ENCODE results near the gene C3orf18. TPM values are rescaled to one million over a fixed set of nuclear protein-coding genes. Genes with fewer than 3 reads are reported as not detected.
A peak's percentile ranks its signal among the peaks of the same experiment; 100 is the strongest.

The C3orf18 gene
- polyA plus RNA-seq, 1 donor (not counting 4 experiments of a cell fraction or from before 2014, with no cell fraction given) = 1.4 TPM

GRCh38 chr3:50557915-50558314 lies 9.6 kb downstream of the C3orf18 start:
- Histone ChIP-seq H3K4me3 (ENCODE audit: control insufficient read depth in 2 of 3, extremely low read depth in 1 of 3, insufficient read depth in 2 of 3, low read depth in 1 of 3, low read length in 3 of 3) (no peak overlapping the region), H3K27me3 (ENCODE audit: control insufficient read depth, extremely low read depth, insufficient read depth, low read length) (peaks cover 41% of the 10 kb centered on the region), H3K9ac (ENCODE audit: control insufficient read depth, extremely low read depth, insufficient read depth, low read length) (no peak overlapping the region), H3K4me2 (ENCODE audit: control insufficient read depth, extremely low read depth, insufficient read depth, low read depth, low read length) (no peak overlapping the region), H3K9me3 (ENCODE audit: control insufficient read depth, low read depth, low read length) (no peaks in the 10 kb centered on the region), H3K36me3 (ENCODE audit: control insufficient read depth in 2 of 2, extremely low read depth in 1 of 2, insufficient read depth in 2 of 2, low read length in 2 of 2) (no peaks in the 10 kb centered on the region), H3K4me1 (ENCODE audit: control insufficient read depth, extremely low read depth, insufficient read depth, low read length) (peaks cover 7% of the 10 kb centered on the region), H2AFZ (ENCODE audit: control insufficient read depth, low read length) (no peak overlapping the region), H3K79me2 (ENCODE audit: control insufficient read depth, insufficient read depth, low read length) (no peaks in the 10 kb centered on the region), H4K20me1 (ENCODE audit: control insufficient read depth, extremely low read depth, insufficient read depth, low read length) (no peaks in the 10 kb centered on the region), H3K9me1 (ENCODE audit: control insufficient read depth, extremely low read depth, insufficient read depth, low read length) (no peaks in the 10 kb centered on the region), H3K27ac (ENCODE audit: control insufficient read depth, insufficient read depth, low read length) (no peak overlapping the region)
- DNase-seq (ENCODE audit: low read depth, low spot score) (no peak), FAIRE-seq (no peak)
- TF ChIP-seq CTCF (optimal IDR thresholded peaks at IDR 0.05 in 1 of 3, IDR thresholded peaks at IDR 0.05 in 1 of 3, conservative IDR thresholded peaks at IDR 0.05 in 1 of 3; ENCODE audit: extremely low read depth in 1 of 3, insufficient read depth in 2 of 3, low read length in 3 of 3) = no peak
- TF ChIP-seq EZH2 (IDR thresholded peaks at IDR 0.05; ENCODE audit: low read length) = no peak
- dilution Hi-C loops (cut with MboI; ENCODE audit: extremely low pct_ligation_motif_present, low sequenced_read_pairs) = no loop called here

DNA sequence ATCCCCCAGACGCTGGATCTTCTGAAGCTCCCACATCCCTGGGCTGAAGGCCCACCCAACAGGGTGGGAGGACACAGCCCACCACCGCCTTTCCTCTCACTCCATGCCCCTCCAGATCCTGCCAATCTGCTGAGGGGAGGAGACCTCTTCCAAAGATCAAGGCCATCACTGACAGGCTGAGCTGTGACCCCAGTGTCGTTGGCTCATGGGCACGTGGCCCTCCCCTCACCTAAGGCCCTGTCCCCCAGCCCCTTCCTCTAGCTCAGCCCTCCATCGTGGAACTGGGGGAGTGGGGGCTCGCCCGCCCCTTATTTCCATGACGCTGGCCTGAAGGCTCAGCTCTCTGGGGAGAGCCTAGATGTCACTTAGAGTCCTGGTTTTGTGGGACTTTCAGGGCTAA lies 10.4 kb downstream of the C3orf18 start:
- Histone ChIP-seq H3K4me1 (ENCODE audit: control insufficient read depth, extremely low read depth, insufficient read depth, low read length) (no peaks in the 10 kb centered on the region), H3K27ac (ENCODE audit: control insufficient read depth, insufficient read depth, low read length) (no peak overlapping the region), H3K27me3 (ENCODE audit: control insufficient read depth, extremely low read depth, insufficient read depth, low read length) (peaks cover 47% of the 10 kb centered on the region), H3K9me3 (ENCODE audit: control insufficient read depth, low read depth, low read length) (no peaks in the 10 kb centered on the region), H3K4me3 (ENCODE audit: control insufficient read depth in 2 of 3, extremely low read depth in 1 of 3, insufficient read depth in 2 of 3, low read depth in 1 of 3, low read length in 3 of 3) (no peak overlapping the region), H3K9me1 (ENCODE audit: control insufficient read depth, extremely low read depth, insufficient read depth, low read length) (no peaks in the 10 kb centered on the region), H3K4me2 (ENCODE audit: control insufficient read depth, extremely low read depth, insufficient read depth, low read depth, low read length) (no peak overlapping the region), H2AFZ (ENCODE audit: control insufficient read depth, low read length) (no peak overlapping the region), H3K36me3 (ENCODE audit: control insufficient read depth in 2 of 2, extremely low read depth in 1 of 2, insufficient read depth in 2 of 2, low read length in 2 of 2) (no peaks in the 10 kb centered on the region), H4K20me1 (ENCODE audit: control insufficient read depth, extremely low read depth, insufficient read depth, low read length) (no peaks in the 10 kb centered on the region), H3K79me2 (ENCODE audit: control insufficient read depth, insufficient read depth, low read length) (no peaks in the 10 kb centered on the region), H3K9ac (ENCODE audit: control insufficient read depth, extremely low read depth, insufficient read depth, low read length) (no peak overlapping the region)
- peak; percentile 25 for TF ChIP-seq EZH2 (IDR thresholded peaks at IDR 0.05; ENCODE audit: low read length)
- TF ChIP-seq CTCF (optimal IDR thresholded peaks at IDR 0.05 in 1 of 3, IDR thresholded peaks at IDR 0.05 in 1 of 3, conservative IDR thresholded peaks at IDR 0.05 in 1 of 3; ENCODE audit: extremely low read depth in 1 of 3, insufficient read depth in 2 of 3, low read length in 3 of 3) = no peak
- dilution Hi-C loops (cut with MboI; ENCODE audit: extremely low pct_ligation_motif_present, low sequenced_read_pairs) = no loop called here
- DNase-seq (ENCODE audit: low read depth, low spot score) (no peak), FAIRE-seq (no peak)

All from keratinocyte (primary cell).